Activated CD8-positive, alpha-beta memory T cell treated with anti-CD3 and anti-CD28 coated beads for 4 hours (primary cell): Measurements from ENCODE around the gene TTC39B.
"Not testable (repeated sequence)": the region's sequence is repeated elsewhere in the genome, so short reads cannot be mapped to it uniquely, and the experiment has no call there.

Experiments
- DNase-seq, 2 donors: peaks; one replicate each; pipeline ENCODE4 v3.0.0-alpha.2; 2020; ENCODE audit warnings: low read depth in 2 of 2

Gene TTC39B

DNA sequence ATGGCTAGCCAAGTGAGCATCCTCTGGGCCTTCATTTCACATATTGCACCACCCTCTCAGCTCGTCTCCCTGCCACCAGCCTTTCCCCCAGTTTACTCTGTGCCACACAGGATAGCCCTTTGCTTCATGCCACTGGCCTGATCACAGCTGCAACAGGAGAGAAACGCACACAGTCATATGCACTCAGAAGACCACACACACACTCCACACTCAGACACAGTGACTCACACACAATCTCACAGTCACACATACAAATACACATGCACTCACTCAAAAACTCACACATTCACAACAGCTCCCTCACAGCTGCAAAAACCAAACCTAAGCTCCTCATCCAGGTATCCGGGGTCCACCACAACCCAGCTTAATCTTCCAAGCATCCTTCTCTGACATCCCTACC is 38.7 kb downstream of the TTC39B start:
- DNase-seq = no peak

DNA sequence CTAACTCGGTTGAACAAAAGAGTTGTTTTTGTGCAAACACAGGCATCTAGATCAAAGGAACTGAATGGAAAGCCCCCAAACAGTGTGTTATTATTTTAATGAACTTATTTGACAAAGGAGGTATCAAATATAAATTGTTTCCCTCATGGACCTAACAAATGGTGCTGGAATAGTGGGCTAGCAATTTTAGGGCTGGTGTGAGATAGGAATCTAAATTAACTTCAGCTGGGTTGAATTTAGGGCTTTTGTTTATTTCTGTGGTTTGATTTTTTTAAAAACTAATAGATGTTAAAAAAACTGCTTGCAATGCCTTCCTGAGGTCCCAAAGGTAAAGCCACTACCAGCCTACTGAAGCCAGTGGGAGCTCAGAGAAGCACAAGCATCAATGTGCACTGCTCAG is 42.1 kb downstream of the TTC39B start:
- no peak for DNase-seq

DNA sequence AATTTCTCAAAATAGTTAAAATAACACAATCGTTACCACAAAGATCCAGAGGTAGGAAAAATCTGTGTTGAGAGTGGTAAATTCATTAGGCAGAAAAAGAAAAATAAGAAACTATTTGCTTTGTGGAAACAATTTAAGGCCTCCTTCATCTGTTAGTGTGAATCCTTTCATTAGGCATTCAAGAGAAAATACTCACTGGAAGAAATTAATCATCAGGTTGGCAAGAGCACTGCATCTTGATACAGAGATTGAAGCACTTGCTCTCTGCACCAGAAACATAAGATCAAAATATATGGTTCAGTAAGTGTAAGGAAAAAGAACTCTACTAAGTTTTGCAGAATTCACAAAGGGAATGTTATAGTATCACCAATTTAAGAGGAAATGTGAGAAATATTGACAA is 44.4 kb downstream of the TTC39B start:
- DNase-seq = no peak

DNA sequence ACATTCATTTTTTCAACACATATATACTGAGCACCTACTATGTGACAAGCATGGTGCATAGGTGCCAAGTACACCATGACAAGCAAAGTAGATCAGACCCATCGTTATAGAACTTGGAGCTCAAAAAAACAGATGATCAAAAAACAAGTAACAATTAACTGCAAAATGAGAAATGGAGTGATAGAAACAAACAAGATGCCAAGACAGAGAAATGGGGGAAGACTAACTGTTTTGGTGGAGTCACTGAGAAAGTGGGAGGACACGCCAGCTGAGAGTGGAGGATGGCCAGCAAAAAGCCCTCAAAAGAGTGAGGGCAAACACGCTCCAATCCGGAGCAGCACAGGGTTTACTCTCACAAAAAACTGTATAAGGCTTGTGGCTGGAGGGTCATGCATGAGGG is 50.6 kb downstream of the TTC39B start:
- no peak for DNase-seq

DNA sequence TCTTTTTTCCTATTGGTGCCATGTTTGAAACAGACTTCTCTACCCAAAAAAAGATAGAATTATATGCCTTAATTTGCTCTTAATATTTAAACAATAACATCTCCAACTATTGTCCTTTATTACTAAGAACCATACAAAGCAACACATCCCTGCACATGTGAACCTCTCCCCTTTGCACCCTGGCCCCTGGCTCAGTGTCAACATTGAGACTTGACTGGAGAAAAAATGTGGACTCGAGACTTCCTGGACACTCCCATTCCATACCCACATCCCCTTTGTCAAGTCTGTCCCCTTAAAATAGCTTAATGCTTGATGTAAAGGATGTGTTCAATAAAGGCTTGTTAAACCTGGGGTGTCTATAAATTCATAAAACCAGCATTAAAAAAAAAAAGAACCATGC is 53.2 kb downstream of the TTC39B start:
- DNase-seq = no peak

DNA sequence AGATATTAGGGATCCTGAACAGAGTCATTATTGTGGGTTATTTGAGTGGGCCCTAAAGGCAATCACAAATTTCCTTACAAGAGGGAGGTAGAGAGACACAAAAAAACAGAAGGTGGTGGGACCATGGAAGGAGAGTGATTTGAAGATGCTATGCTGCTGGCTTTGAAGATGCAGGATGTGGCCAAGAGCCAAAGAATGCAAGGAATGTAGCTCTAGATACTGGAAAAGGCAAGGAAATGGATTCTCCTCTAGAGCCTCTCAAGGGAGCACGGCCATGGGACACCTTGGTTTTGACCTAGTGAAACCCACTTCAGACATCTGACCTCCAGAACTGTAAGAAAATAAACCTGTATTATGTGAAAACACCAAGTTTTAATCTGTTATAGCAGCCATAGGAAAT is 53.8 kb downstream of the TTC39B start:
- DNase-seq = no peak

DNA sequence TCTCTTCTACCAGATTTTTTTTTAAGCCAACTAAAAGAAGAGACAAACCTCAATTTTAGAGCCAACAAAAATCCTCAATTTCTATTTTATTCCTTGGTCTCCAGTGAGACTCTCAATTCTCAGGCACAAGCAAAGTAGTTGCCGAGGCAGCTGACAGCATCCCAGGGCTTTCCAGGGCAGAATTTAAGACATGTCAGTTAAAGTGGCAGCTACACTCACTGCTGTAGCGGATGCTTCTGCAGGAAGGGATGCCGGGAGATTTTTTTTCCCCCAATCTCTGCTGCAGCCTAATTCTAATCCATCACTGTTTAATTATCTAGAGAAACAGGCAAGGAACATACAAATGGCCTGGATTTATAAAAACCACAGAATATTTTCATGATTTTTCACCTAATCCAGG is 57.0 kb downstream of the TTC39B start:
- no peak for DNase-seq

DNA sequence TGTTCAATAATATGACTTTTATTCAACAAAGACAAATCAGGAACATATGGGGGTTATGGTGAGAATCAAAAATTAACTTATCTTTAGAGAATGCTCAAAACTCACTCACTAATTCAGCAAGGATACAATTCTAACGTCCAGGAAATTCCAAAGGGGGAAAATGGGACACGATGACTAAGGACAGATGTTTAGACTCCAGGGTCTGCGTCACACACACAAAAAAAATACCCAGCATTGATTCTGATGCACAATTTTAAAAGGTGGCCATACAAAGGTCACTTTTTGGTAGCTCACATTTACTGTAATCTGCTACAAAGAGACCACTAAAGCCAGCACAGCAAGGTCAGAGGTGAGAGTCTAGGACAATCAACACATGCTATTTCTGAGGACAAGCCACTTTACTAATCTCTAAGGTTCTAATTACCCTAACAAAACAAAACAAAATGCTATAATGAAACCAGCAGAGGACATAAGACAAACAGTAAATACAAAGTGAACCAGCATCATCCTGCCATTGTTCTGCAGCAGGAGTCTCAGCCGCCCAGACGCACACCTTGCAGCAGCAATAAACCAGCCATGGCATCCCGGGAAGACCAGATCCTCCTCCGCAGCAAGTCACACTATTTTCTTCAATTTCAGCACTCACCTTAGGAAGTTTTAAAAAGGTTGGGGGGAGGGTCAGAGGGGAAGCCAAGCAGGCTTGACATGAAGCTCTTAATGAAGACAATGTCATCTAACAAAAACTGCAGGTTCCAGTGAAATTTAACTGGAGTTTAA is 57.8 kb downstream of the TTC39B start:
- DNase-seq = no peak

DNA sequence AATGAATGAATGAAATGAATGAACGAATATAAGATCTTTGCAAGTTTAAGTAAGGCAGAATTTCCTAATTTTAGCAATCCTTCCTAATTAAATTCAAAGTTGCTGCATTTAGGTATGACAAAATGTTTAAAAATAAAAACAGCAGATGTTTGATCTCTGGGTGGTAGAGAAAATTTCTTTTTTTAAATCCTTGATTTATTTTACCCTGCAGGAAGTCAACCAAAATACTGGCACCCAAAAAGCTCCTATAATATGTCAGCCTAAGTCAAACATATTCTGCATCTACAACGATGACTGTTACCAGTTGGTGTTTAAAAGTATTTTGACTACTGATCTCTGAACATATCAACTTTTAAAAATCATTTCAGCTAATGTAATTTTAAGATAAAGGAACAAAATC is 58.4 kb downstream of the TTC39B start:
- no peak for DNase-seq

DNA sequence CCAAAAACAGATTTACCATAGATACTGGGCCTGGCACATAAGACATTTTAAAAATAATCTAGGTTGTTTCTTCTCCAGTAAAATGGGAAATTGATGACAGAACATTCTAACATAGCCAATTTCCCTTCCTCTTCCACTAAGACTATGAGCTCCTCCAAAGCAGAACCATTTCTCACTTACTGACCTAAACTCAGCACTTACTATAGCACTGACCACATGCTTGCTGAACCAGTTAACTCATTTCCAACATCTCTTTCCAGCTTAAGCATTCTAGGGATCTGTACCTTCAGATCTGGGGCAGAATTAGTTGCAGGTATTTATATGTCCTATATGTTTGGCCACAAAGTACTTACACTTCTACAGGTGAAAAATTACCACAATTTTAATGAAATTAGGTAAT is 58.9 kb downstream of the TTC39B start:
- DNase-seq = no peak

DNA sequence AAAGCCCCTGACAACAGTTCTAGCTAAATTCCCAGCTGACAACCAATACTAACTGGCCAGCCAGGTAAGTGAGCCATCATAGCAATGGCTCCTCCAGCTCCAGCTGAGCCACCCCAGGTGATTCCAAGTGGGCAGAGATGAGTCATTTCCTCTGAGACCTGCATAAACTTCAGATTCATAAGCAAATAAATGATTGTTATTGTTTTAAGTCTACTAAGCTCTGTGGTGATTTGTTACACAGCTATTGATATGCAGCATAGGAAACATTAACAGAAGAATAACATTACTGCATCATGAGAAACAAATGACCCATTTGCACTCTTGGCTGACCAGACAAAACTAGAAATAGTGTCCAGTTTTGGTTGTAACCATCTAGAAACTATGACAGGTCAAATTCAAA is 60.3 kb downstream of the TTC39B start:
- DNase-seq = no peak

DNA sequence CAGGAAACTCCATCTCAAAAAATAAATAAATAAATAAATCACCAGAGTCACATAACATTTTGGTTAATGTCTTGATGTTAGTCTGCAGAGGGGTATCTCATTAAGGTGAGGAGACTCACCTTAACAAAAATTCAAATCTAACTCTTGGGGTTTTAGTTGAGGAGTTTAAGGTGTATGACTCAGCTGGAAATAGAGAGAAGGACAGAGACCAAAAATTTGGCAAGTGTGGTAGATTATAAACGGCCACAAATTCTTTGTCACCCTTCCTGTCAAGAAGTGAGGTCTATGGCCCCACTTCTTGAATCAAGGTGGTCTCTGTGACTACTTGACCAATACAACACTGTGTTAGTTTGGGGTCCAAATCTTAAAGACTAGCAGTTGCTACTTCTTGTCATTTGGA is 60.8 kb downstream of the TTC39B start:
- DNase-seq = no peak

DNA sequence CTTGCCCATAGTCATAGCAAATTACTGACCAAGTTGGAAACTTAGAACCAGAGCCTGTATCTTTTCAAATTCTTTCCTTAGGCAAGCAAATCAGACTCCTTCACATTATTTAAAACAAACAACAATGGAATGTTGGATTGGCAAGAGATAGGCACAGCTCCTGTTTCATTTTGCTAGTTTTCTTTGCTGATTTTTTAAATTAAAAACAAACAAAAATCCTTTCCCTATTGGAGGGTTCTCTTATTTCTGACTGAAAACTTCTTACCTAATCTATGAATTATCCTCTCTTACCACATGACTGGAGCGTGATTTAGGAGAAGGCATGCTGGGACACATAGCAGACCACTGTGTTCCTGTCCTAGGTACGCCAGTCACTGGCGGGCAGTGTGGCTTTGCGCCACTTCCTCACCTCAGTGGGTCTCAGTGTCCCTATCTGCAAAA is 63.0 kb downstream of the TTC39B start:
- DNase-seq = no peak

DNA sequence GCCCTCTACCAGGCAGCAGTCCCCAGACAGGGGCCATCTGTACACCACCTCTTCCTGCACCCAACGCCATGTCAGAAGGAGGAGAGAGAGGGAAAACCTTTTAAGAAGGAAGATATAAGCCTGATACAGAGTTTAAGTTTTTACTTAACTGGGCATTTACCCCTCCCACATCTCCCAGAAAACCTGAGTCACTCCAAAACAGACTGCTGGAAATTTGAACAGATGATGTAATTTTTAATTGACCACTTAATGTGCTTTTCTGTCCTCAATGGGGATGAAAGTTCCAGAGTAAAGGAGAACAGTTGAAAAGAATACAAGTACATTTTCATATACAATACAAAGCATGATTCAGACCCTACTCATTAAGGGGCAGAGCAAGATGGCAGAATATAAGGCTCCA is 63.9 kb downstream of the TTC39B start:
- no peak for DNase-seq

DNA sequence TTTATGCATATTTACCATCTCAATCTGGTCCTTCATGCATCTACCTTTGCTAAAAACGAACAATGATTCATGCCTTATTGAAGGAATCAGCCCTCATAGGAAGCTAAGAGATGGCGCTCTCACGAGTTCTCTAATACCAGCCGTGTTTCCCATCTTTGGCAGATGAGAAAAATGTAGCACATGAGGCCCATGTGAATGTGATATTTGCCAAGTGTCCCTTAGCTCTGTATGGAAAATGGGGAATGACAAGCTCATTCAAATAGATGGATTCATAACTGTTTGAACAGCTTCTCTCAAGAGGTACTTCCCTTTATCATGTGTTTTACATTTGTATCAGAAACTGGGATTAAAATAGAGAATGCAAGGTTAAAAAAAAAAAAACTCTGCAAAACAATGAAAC is 66.1 kb downstream of the TTC39B start:
- no peak for DNase-seq

DNA sequence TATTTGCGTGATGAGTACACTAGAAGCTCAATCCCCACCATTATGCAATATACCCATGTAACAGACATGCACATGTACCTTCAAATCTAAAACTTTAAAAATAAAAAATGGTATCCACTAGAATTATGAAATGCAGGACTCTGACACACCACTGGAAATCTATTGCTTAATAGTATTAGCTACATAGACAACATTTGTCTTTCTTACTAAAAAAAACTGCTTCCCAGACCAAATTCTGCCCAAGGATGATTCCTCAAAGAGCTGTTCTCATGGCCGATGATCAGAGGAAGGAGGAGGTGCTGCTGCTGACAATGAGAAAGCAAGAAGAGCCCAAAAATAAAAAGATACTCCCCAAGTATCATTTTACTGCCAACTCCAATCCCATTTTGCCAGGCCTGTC is 67.2 kb downstream of the TTC39B start:
- DNase-seq = no peak

DNA sequence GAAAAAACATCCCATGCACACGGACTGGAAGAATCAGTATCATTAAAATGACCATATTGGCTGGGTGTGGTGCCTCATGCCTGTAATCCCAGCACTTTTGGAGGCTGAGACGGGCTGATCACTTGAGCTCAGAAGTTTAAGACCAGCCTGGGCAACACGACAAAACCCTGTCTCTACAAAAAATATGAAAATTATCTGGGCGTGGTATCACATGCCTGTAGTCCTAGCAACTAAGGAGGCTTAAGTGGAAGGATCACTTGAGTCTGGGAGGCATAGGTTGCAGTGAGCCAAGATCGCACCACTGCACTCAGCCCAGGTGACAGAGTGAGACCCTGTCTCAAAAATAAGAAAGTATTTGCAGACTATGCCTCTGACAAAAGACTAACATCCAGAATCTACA is 68.4 kb downstream of the TTC39B start:
- DNase-seq = no peak

DNA sequence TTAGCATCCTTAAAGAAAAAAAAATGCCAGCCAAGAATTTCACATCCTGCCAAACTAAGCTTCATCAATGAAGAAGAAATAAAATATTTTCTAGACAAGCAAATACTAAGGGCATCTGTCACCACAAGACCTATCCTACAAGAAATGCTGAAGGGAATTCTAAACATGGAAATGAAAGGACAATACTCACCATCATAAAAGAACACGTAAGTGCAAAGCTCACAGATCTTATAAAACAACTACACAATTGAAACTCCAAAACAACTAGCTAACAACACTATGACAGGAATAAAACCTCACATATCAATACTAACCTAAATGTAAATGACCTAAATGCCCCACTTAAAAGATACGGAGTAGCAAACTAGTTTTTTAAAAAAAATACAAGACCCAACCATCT is 71.4 kb downstream of the TTC39B start:
- DNase-seq = no peak

DNA sequence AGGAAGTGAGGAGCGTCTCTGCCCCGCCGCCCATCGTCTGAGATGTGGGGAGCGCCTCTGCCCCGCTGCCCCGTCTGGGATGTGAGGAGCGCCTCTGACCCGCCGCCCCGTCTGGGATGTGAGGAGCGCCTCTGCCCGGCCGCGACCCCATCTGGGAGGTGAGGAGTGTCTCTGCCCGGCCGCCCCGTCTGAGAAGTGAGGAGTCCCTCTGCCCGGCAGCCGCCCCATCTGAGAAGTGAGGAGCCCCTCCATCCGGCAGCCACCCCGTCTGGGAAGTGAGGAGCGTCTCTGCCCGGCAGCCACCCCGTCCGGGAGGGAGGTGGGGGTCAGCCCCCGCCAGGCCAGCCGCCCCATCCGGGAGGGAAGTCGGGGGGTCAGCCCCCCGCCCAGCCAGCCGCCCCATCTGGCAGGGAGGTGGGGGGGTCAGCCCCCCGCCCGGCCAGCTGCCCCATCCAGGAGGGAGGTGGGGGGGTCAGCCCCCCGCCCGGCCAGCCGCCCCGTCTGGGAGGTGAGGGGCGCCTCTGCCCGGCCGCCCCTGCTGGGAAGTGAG is 73.0 kb downstream of the TTC39B start:
- not testable (repeated sequence) for DNase-seq

DNA sequence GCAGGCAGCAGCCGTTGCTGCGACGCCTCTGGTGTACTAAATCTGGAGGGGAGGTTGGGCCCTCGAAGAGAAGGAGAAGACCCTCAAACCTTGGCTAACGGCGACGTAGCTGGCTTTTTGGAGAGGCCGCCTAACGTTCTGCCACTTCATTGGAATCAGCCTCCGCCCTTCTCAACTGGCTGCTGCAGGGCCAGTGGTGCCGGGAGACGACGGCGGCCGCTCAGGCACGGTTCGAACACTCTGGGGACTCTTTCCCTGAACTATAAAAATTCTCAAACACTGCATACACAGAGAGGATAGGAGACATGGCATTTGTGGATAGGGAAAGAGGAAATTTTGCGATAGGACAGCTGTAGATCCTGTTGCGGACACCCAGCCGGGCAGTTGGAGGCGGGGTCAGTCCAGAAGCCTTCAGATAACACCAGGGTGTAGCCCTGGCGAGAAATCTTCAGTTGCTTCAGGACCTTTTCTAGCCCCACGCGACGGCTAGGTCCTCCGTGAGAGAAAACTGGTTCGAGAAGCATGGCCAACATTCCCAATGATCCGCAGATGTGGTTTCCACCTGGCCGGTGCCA is 74.2 kb downstream of the TTC39B start:
- not testable (repeated sequence) for DNase-seq

DNA sequence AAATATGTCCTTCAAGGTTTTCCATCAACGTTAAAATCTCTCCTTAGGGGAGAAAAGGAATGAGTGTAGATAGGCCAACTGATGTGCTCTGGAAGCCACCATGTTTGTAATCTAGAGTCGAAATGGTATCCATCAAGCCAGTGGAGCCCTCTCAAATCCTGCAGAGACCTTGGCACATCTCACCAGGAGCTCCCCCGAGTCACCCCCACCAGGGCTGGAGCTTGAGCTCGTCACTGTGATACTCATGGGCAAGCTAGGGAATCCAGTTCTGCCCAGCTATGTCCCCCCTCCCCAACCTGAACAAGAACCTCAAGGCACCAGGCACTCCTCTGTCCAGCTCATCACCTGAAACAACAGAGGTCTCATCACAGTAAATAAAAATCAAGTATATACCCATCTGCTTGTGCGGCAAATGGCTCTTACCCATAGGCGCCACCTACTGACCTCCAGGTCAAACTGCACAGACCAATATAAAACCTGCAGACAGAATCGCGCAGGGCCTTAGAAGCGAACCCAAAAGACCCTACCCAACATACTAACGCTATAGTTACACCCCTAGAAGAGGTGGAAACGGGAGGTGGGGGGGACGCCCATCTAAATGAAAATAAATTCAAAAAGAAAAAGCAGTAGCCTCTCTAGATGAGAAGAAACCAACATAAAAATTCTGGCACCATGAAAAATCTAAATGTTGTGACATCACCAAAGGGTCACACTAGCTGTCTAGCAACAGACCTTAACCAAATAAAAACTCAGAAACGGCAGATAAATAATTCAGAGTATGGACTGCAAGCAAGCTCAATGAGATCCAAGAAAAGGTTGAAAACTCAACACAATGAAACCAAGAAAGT is 75.0 kb downstream of the TTC39B start:
- DNase-seq = no peak

DNA sequence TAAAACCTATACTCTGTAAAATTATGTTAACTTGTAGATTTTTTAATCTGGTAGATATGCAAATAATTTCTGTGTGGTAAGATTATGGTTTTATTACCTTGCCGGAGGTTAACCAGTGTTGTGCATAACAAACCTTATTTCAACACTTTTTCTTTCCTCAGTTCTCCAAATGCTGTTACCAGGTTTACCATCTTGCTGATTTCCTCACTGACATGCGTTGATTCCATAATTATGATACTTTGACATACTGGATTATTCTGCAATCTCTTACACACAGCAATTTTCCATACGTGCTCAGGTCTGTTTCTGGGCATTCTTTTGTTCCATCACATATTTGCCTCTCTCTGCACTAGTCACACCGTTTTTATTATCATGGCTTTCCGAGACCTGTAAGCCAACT is 77.6 kb downstream of the TTC39B start:
- DNase-seq = no peak

DNA sequence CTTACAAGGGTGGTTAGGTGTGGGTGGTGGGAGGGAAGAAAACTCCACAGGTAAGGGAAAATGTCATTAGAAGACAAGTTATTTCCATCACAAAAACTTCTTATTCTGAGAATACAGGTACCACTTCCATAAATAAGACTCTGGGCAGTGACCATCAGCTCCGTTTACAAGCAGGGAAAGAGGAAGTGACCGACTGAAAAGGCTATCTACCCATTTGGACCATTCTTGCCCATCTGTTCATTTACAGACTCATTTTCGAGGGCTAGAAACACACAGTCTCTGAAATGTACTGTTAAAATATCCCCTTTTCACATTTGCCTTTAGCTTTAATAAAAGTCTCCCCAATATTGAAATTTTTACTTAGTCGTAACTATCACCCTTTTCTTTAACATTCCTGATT is 79.5 kb downstream of the TTC39B start:
- DNase-seq = no peak
